Activated gamma-delta T cell (primary cell): ENCODE measurements around the gene SLC25A30.

ENCODE experiments used
- DNase-seq: peaks from one replicate; lab custom pipeline; 2025; lab: John Stamatoyannopoulos, UW
- total RNA-seq, 2 donors: gene quantifications; one replicate each; lab custom pipeline; 2026; lab: John Stamatoyannopoulos, UW

SLC25A30 gene, protein sequence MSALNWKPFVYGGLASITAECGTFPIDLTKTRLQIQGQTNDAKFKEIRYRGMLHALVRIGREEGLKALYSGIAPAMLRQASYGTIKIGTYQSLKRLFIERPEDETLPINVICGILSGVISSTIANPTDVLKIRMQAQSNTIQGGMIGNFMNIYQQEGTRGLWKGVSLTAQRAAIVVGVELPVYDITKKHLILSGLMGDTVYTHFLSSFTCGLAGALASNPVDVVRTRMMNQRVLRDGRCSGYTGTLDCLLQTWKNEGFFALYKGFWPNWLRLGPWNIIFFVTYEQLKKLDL
- 38.0 to 60.0 reads per million in 2 donors for total RNA-seq

DNA sequence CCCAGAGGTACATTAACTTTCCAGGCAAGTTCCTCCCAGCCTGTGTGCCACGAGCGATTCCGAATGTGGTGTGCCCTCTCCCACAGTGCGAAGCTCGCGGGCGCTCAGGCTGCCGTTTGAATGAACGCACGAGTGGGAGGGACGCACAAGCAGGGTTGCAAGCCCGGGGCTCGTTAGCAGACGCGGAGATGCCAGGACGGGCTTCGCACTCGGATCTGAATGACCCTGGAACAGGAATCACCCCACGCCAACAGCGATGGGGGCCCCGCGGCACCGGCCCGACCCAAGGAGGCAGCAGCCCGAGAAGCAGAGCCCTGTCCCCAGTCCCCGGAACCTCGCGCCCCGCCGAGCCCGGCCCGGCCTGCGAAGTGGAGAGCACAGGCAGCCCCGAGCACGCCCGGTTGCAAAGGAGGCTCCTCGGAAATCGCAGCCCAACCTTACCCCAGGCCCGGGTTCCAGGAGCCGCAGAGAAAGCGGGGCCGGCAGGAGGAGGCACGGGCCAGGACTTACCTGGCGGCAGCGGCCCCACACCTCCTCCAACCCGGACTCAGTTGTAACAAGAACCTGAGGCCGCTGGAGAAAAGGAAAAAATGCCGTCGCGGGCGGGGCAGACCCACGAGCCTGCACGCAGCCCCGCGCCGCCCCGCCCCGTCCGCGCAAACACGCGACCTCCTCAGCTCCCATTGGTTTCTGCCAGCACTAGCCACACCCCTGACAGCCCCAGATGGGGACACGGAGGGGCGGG lies at the start of gene SLC25A30:
Gene SLC25A30, minus strand, starts transcription at position 584 of the 745 bp plus-strand sequence. CDS start 6,948 bp downstream, outside the sequence.
- DNase-seq: peak; percentile 84

DNA sequence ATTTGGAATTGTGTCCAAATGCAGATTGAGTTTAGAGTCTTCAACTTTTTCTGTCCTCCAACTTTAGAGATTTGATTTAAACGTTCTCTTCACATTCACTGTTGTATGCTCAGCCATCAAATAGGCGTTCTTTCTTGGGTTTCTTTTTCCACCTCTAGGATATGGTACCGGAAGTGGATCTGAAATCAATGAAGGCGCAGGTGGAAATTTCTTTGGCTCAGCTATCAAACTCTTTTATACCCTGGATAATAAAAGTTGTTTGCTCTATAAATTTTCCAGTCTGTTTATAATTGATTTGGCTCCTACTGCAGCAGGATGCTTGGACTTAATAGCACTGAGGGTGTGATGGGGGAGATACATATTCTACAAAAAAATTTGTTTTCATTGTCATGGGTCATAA lies 48.2 kb upstream of the SLC25A30 start:
- no peak for DNase-seq

DNA sequence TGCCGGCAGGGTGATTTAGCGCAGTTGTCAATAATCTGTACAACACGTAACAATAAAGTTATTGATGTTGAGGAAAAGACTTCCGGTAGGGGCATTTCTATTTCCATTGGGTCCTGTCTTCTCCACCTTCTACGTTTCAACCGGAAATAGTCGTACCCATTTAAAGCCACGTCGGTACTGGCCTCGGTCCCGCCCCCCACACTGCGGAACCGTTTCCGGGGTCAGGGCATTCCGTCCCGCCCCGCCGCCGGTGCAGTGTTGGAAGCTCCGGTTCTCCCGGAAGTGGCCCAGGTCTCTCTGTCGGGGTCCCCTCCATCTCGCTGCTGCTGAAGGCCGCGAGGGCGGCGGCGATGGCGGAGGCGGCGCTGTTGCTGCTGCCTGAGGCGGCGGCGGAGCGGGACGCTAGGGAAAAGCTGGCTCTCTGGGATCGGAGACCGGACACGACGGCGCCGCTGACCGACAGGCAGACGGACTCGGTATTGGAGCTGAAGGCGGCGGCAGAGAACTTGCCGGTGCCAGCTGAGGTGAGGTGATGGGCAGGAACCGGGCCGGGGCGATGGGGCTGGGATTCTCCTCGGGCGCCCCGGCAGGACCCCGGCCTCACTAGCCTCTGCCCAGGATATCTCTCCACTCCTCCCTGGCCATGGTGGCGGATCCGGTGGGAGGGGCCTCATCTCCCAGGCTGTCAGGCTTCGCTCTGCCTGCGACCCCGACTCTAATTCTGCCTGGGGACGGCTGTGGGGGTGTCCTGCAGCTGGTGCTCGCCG lies 46.7 kb upstream of the SLC25A30 start, which contains the start of gene COG3:
Gene COG3, plus strand, starts transcription at position 253 of the 767 bp plus-strand sequence. Its CDS starts 98 bp downstream, at position 351.
- DNase-seq: peak; percentile 88

DNA sequence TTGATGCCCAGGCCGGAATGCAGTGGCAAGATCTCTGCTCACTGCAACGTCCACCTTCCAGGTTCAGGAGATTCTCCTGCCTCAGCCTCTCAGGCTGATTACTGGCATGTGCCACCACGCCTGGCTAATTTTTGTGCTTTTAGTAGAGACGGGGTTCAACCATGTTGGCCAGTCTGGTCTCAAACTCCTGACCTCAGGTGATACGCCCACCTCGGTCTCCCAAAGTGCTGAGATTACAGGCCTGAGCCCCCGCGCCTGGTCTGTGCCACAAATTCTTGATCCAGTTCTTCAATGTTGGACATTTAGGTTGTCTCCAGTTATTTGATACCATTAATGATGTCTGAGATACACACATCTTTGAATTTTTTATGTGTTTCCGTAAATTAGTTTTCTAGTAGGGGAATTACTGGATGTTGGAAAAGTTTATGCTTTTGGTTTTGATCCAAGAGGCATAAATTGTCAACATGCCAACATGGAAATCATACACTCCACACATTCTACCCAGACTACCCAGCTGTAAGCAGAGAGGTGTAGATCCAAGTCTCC lies 46.0 kb upstream of the SLC25A30 start:
- DNase-seq: no peak

DNA sequence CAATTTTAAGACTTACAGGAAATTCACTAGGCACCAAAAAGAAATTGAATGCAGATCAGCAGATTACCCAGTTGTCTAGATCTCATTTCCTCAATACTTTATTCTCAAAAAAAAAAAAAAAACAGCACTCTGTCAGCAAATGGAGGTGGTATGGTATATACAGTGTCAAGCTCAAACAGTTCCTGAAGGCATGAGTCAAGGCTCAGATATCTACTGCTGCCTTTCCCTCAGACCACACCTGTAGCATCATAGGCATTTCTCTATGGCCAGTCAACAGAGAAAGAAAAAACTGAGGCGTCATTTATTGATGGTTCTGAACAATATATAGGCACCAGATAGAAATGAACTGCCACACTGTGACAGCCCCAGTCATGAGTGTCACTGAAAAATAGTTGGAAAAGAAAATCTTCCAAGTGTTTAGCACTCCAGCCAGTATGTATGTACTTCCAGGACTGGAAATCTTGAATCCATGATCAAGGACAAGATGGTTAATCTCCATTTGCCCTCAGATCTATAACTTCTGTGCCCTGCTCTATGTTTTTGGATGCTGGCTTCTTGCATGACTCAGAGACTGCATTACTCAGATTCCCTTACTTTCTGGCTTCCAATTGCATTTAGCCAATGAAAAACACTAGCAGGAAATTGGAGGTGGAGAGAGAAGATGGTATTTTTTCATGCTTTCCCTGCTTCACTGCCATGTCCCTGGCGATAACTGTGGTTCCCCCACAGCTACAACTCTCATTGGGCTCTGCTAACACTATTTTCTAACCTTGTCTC lies 38.2 kb upstream of the SLC25A30 start:
- DNase-seq: no peak

DNA sequence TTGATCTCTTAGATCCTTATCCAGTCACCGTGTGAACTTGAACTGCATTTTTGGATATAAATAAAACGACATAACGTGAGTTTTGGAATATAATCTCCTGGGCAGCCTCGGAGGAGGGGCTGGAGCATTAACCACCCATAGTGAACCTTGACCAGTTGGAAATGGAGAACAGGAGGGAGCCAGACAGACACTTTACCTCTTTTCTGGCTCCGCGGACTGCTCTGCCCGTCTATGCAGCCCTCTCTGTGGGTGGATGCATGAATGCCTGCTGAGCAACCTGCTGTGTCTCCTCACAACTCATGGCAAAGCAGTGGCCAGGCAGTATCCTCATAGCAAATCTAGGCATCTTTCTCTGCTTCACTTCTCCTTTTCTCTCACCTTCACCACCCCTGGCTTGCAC lies 36.0 kb upstream of the SLC25A30 start:
- DNase-seq: no peak

DNA sequence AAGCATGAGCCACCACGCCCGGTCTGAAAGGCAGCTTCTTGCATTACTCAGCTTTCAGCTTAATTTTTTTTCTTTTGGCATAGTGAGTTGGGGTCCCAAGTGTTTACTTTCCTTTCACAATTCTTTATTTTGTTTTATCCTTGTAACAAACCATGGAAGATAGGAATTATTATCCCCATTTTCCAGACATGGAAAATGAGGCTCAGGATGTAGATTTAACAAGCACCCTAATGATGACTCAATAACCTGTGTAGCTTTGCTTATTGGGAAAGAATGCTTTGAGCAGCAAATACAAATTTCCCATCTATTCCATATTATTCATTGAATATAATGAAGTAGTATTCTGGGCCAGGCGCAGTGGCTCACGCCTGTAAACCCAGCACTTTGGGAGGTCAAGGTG lies 33.1 kb upstream of the SLC25A30 start:
- no peak for DNase-seq

DNA sequence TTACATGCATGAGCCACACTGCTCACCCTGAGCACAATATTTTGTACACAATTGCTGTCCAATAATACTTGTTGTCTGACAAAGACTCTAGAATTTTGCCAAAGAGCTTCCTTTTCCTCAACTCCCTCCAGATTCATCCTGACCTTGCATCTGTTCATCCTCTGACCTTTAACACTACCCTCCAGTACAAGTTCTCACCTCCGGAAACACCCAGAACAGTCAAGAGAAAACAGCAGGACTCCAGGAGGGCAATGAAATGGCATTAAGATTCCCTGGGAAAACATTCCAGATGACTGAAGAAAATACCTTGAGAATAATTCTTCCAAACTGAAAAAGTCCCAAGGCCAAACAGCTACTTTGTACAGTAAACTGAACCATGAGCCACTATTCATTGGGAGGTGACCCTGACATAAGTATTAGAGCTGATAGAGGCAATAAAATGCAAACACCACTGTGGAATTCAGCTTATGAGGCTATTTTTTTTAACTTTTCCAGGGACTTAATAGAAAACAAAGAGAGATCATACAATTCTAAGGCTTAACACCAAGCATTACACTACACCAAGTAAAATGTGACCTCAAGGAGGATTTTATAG lies 30.9 kb upstream of the SLC25A30 start:
- DNase-seq: no peak

DNA sequence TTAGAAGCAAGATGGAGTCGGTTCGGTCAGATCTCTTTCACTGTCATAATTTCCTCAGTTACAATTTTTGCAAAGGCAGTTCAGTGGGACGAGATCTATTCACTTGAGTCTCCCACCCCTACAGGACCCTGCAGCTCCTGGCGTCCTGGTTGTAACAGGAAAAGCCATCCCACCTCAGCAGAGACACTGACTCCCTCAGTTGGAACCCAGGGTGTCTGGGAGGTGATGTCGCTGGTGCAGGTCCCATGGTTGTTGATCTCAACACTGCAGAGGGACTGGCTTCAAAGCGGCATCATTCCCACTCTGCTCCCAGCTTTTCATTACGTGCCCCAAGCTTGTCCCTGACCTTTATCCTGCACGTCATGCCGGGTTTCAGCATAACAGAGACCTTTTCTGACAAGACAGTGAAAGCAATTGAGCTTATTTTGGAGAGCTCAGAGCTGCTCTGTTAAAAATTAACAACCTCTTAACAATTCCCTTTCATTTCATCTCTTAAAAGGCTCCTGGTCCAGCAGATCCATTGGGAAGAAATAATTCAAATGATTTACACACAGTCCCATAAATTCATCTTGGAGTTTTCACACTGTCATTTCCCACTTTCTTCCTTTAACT lies 29.0 kb upstream of the SLC25A30 start:
- DNase-seq: no peak

DNA sequence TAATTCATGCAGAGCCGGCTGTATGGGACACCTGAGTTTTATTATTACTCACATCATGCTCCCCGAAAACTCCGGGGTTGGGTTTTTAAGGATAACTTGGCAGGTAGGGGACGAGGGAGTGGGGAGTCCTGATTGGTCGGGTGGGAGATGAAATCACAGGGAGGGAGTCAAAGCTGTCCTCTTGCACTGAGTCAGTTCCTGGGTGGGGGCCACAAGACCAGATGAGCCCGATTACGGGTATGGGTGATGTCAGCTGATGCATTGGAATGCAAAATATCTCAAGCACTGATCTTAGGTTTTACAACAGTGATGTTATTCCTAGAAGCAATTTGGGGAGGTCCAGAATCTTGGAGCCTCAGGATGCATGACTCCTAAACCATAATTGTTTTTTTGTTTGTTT lies 28.0 kb upstream of the SLC25A30 start:
- DNase-seq: no peak

DNA sequence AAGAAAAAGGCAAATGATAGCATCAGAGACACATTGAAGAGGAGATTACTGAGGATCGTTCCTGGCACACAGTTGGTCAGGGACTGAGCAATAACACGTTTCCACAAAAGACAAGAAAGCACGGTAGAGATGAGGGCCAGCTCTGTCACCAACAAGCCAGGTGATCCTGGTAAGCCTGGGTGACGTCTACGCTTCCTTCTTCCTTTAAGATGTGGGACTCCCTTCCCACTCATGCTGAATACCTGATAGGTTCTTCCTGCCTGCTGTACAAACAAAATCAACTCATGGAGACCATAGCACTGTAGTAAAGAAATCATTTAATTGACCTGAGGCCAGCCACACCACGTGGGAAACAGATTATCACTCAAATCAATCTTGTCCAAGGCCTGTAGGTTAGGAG lies 26.9 kb upstream of the SLC25A30 start:
- no peak for DNase-seq

DNA sequence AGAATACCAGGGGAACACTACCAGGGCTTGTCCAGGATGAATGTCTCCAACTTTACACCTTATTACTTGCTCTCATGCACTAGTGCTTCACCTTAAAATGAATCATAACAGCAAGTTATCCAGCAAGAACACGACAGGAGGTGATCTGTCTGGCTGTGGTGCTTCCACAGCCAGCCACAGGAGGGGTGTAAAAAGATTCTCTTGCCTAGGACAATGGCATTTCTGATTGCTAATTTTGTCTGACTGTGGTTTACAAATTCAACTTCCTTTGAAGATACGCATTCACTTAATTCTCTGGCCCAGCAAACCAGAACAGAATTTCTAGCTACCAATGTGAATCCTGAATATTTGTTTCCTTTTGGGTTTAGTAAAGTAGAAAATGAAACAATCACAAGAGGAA lies 23.5 kb upstream of the SLC25A30 start:
- DNase-seq: no peak

DNA sequence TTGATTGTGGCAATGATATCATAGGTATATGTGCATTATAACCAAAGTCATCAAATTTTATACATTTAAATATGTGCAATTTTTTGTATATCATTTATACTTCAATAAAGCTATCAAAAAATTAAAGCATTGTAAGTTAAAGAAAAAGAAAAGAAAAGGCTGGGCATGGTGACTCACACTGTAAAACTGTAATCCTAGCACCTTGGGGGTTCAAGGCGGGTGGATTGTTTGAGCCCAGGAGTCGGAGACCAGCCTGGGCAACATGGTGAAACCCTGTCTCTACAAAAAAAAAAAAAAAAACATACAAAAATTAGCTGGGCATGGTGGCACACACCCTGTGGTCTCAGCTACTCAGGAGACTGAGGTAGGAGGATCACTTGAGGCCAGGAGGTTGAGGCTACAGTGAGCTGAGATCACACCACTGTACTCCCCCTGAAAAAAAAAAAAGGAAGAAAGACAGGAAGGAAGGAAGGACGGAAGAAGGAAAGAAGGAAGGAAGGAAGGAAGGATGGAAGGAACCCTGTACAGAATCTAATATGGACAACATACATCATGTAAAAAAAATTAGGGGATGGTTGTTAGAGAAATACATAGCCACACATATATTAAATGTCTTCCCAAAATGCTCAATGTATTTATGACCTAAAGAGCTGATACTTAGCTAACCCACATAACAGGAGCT lies 21.7 kb upstream of the SLC25A30 start:
- DNase-seq: no peak

DNA sequence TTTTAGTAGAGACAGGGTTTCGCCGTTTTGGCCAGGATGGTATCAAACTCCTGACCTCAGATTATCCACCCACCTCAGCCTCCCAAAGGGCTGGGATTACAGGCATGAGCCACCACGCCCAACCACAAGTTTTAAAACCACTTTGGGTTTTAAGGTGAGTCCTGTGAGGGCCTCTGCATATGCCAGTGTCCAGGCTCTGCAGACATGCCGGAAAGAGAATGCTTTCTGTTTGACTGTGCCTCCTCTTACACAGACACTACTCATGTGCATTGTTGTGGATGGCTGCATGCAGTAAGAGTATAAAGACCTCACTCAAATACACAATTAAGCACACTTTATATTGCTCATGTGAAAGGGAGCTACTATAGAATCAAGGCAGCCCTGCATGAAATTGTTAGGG lies 20.8 kb upstream of the SLC25A30 start:
- DNase-seq: no peak

DNA sequence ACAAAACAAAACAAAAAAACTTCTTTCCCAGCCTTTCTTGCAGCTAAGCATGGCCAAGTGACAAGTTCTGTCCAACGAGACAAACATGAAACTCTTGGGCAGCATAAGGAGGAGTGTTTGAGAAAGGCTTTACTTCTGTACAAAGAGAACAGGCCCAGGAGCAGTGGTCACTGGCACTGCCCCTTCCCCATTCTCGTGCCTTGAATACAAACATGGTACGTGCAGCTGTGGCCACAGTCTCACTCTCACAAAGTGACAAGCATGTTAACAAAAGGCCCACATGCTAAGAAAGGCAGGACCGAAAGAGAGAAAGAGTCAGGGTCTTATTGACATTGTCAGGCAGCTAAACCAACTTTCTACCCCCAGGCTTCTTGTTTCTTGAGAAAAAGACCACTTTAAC lies 19.8 kb upstream of the SLC25A30 start:
- no peak for DNase-seq

DNA sequence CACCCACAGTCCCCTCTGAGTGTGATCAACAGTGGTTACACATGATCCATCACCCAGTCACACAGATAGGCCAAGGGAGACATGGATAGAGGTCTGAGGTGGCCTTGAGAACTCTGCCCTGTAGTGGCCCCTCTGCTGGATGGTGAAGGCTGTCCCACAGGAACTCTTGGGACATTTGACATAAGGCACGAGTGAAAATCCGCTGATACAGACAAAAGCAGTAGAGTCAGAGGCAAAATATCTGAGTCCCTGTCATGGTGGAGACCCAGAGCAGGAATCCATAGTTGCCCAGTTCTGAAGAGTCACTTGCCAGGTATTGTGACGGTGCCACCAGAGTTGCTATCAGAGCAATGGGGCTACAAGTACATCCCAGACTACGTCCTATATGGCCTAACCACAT lies 18.8 kb upstream of the SLC25A30 start:
- no peak for DNase-seq

DNA sequence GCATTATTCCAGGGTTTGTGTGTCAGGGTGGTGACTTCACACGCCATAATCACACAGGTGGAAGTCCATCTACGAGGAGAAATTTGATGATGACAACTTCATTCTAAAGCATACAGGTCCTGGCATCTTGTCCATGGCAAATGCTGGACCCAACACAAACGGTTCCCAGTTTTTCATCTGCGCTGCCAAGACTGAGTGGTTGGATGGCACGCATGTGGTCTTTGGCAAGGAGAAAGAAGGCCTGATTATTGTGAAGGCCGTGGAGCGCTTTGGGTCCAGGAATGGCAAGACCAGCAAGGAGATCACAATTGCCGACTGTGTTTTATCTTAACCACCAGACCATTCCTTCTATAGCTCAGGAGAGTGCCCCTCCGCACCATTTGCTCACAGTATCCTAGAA lies 18.2 kb upstream of the SLC25A30 start:
- no peak for DNase-seq

DNA sequence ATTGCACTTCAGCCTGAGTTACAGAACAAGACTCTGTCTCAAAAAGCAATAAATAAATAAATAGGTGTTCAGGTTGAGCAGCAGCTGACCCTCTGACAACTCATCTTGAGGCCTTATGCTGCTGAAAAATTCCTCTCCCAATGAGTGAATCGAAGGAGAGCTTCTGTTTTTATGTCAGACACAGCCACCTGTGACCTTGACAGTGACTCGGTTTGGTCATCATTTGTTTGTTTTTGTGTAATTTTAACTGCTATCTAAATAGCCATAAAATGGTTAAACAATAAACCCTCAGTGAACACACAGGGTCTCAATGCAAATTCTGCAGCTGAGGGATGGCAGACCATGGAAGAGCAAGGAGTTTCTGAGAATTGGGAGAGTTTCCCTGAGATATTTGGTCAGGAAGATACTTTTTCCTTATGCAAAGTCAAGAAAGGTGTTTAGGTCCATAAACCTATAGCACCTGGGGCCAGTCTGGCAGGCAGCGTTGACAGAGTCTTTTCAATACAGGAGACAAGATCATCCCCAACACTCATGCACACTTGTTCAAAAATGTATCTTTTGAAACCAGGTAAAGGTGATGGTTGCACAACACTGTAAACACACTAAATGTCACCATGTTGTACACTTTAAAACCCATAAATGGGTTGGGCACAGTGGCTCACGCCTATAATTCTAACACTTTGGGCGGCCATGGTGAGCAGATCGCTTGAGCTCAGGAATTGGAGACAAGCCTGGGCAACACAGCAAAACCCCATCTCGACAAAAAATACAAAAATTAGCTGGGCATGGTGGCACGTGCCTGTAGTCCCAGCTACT lies 16.6 kb upstream of the SLC25A30 start:
- no peak for DNase-seq

DNA sequence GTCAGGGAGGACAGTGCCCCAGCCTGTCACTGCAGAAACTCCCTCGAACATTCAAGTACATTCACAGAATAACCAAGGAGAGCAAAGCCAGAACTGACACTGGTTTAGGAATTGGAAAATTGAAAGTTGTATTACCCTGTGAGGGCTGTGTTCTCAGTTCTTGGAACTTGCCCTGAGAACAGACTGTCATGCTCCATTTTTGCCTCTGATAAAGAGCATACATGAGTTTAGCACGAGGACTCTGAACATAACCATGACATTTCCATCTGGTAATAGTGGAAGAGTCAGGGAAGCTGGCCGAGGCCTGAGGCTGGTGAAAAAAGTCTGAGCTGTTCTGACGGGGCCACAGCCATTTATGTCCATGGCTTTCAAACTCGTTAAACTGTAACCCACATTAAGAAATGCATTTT lies 15.2 kb upstream of the SLC25A30 start:
- DNase-seq: no peak
